Measurements from ENCODE around the gene TMEM52. TPM values are rescaled to one million over a fixed set of nuclear protein-coding genes. Genes with fewer than 3 reads are reported as not detected.

The TMEM52 gene
- total and polyA plus RNA-seq, 4 donors: 2.6 to 13.1 (median 3.0) TPM

DNA sequence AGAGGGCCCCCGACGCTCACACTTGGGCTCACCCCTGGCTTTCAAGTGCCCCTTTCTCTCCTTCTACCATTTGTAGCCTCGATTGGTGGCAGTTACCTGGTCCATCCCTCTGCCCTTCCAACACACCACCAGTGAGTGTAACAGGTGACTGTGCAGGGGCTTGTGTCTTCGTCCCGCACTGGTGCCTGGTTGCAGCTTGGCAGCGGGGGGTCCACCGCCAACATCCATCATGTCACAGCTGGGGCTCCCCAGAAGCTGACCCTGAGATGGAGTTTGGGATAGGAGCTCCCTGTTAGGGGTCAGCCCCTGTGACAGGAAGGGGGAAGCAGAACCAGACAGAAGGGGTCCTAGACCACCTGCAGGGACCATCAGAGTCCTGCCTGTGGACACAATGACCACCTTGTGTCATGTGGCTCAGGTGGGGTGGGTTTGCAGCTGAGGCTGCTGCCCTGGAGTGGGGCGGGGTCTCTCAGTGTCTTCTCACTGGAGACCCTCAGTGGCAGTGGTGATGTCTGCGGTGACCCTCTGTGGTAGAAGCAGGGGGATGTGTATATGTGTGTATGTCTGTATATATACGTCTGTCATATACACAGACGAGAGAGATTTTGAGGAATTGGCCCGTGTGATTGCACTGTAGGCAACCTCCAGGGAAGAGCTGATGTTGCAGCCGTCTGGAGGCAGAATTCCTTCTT, 7.6 kb downstream of the TMEM52 start:
- no peak overlapping the region for H3K4me3 ChIP-seq (ENCODE audit: low read depth in 1 of 3, low read length in 3 of 3)
- H3K9ac ChIP-seq (ENCODE audit: low read depth in 1 of 2, low read length in 2 of 2): no peak overlapping the region
- H3K27ac ChIP-seq (ENCODE audit: low read depth in 1 of 2, low read length in 2 of 2): no peak overlapping the region
- DNase-seq (ENCODE audit: low spot score): no peak
- H3K36me3 ChIP-seq (ENCODE audit: control insufficient read depth in 4 of 4, insufficient read depth in 3 of 4, low read depth in 1 of 4, low read length in 3 of 4): no peaks in the 10 kb centered on the region
- H3K9me3 ChIP-seq (ENCODE audit: control insufficient read depth in 4 of 4, low read length in 3 of 4): no peaks in the 10 kb centered on the region
- WGBS: 93% methylated on average over 13 of the region's 13 CpGs
- peaks cover 4 to 31% (median 20%) of the 10 kb centered on the region in 4 donors for H3K4me1 ChIP-seq (ENCODE audit: control insufficient read depth in 4 of 4, insufficient read depth in 4 of 4, low read length in 3 of 4)
- no peaks in the 10 kb centered on the region for H3K27me3 ChIP-seq (ENCODE audit: control insufficient read depth in 4 of 4, insufficient read depth in 4 of 4, low read length in 3 of 4)
- no peak for TF ChIP-seq TAF1 (conservative IDR thresholded peaks at IDR 0.05)
- TF ChIP-seq SP1 (IDR thresholded peaks at IDR 0.05): no peak
- no peak for TF ChIP-seq FOXA1 (IDR thresholded peaks at IDR 0.05)
- no peak for TF ChIP-seq EGR1 (IDR thresholded peaks at IDR 0.05; ENCODE audit: low read depth in 2 of 2)
- TF ChIP-seq ZBTB33 (IDR thresholded peaks at IDR 0.05): no peak
- TF ChIP-seq HNF4G (IDR thresholded peaks at IDR 0.05): no peak
- no peak for TF ChIP-seq GABPA (IDR thresholded peaks at IDR 0.05 in 1 of 2, conservative IDR thresholded peaks at IDR 0.05 in 1 of 2)
- no peak for TF ChIP-seq NR2F2 (IDR thresholded peaks at IDR 0.05)
- TF ChIP-seq RAD21 (IDR thresholded peaks at IDR 0.05): no peak
- no peak for TF ChIP-seq HNF4A (conservative IDR thresholded peaks at IDR 0.05)
- TF ChIP-seq YY1 (IDR thresholded peaks at IDR 0.05): no peak
- TF ChIP-seq REST (IDR thresholded peaks at IDR 0.05): no peak
- TF ChIP-seq MAX (IDR thresholded peaks at IDR 0.05): no peak
- TF ChIP-seq JUND (IDR thresholded peaks at IDR 0.05): no peak
- TF ChIP-seq FOXA2 (IDR thresholded peaks at IDR 0.05): no peak
- no peak for TF ChIP-seq RXRA (IDR thresholded peaks at IDR 0.05)

DNA sequence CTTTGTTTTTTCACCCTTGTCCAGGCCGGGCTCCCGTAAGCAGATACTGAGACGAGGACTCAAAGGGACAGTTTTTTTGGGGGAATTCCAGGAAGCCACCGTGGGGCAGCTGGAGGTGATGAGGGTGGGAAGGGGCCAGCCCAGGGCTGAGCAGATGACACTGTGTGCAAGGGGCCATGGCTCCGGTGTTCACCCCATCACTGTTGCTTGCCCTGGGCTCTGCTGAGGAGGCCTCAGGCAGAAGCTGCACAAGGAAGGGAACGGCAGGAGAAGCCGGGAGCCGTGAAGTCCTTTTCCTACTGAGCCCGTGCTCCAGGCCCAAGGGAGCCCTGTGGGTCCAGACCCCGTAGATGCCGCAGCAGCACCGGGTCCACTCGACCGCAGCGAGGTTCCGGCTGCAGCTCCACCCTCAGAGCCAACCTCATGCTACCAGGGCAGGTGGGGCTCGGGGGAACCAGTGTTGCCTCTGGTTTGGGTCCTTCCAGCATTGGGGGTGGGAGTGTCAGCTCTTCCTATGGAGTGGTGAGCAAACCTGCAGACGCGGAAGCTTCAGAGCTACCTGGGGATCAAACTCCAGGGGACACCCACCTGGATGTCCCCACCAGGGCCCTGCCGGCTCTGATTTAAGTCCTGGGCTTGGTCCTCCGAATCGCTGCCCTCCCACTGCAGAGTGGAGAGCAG, 8.3 kb downstream of the TMEM52 start:
- no peaks in the 10 kb centered on the region for H3K9me3 ChIP-seq (ENCODE audit: control insufficient read depth in 4 of 4, low read length in 3 of 4)
- WGBS: 96% methylated on average over 22 of the region's 22 CpGs
- TF ChIP-seq ZBTB33 (IDR thresholded peaks at IDR 0.05): no peak
- no peak for TF ChIP-seq HNF4A (conservative IDR thresholded peaks at IDR 0.05)
- TF ChIP-seq FOXA2 (IDR thresholded peaks at IDR 0.05): no peak
- TF ChIP-seq ATF3 (IDR thresholded peaks at IDR 0.05): no peak
- TF ChIP-seq JUND (IDR thresholded peaks at IDR 0.05): no peak
- no peak for TF ChIP-seq FOXA1 (IDR thresholded peaks at IDR 0.05)
- TF ChIP-seq EGR1 (IDR thresholded peaks at IDR 0.05; ENCODE audit: low read depth in 2 of 2): no peak
- no peak for TF ChIP-seq CTCF (IDR thresholded peaks at IDR 0.05; ENCODE audit: low read depth, low read length, missing input control)
- TF ChIP-seq GABPA (IDR thresholded peaks at IDR 0.05 in 1 of 2, conservative IDR thresholded peaks at IDR 0.05 in 1 of 2): no peak
- TF ChIP-seq RAD21 (IDR thresholded peaks at IDR 0.05): no peak
- H3K9ac ChIP-seq (ENCODE audit: low read depth in 1 of 2, low read length in 2 of 2): no peak overlapping the region
- H3K4me3 ChIP-seq (ENCODE audit: low read depth in 1 of 3, low read length in 3 of 3): no peak overlapping the region
- H3K27ac ChIP-seq (ENCODE audit: low read depth in 1 of 2, low read length in 2 of 2): no peak overlapping the region
- H3K36me3 ChIP-seq (ENCODE audit: control insufficient read depth in 4 of 4, insufficient read depth in 3 of 4, low read depth in 1 of 4, low read length in 3 of 4): no peaks in the 10 kb centered on the region
- H3K4me1 ChIP-seq (ENCODE audit: control insufficient read depth in 4 of 4, insufficient read depth in 4 of 4, low read length in 3 of 4): peaks cover 4 to 31% (median 20%) of the 10 kb centered on the region in 4 donors
- DNase-seq (ENCODE audit: low spot score): no peak
- no peaks in the 10 kb centered on the region for H3K27me3 ChIP-seq (ENCODE audit: control insufficient read depth in 4 of 4, insufficient read depth in 4 of 4, low read length in 3 of 4)
